Airway epithelial cell (primary cell): ENCODE measurements around the gene ADCY2. TPM values are rescaled to one million over a fixed set of nuclear protein-coding genes. Genes with fewer than 3 reads are reported as not detected.

Experiments
- total RNA-seq: library from RNA; depleted of rRNA; stranded (reverse); fragments of >200 nt; gene quantifications from 2 replicates; pipeline ENCODE4 v1.2.3, GENCODE V29; 2015

The ADCY2 gene
- total RNA-seq, result not detected in 2 replicates

DNA sequence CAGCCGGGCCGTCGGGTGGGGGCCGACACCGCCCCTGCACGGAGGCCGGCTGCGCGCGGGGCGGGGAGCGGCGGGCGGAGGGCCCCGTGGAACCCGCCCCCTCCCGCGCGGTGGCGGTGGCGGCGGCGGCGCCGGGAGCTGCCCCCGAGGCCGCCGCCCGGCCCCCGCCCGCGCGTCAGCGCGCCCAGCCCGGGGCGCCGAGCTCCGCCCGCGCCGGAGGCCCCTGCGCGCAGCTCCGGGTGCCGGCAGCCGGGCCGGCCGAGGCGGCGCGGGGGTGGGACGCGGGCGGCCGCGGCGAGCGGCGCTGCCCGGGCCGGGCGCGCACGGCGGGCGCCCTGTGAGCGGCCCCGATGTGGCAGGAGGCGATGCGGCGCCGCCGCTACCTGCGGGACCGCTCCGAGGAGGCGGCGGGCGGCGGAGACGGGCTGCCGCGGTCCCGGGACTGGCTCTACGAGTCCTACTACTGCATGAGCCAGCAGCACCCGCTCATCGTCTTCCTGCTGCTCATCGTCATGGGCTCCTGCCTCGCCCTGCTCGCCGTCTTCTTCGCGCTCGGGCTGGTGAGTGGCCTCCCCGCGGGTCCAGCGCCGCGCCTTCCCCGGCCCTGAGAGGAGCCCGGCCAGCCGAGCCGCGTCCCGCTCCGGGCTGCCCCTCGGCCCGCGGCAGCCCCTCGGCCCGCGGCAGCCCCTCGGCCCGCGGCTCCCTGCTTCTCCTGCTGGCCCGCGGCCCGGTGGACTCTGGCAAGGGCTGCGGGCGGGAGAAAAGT, at the start of gene ADCY2:
Gene ADCY2 (plus strand): TSS at position 192 of the 766 bp plus-strand sequence. CDS start 159 bp downstream, at position 351.

GRCh38 chr5:7850395-7851239, 454.7 kb downstream of the ADCY2 start, which contains the start of gene CFAP90:
CFAP90 (minus strand) TSS chr5:7851133; CDS start chr5:7851021, 112 bp downstream.

GRCh38 chr5:7868773-7869473, 473.0 kb downstream of the ADCY2 start, which contains the start of the genes FASTKD3 and MTRR:
FASTKD3 (minus strand) TSS chr5:7869031; CDS start chr5:7868083, 948 bp downstream.
MTRR (plus strand) TSS chr5:7869148; CDS start chr5:7870795, 1,647 bp downstream.

